K562 (cell line): Measurements from ENCODE around the gene C1orf56. TPM values are rescaled to one million over a fixed set of nuclear protein-coding genes. Genes with fewer than 3 reads are reported as not detected.

Source experiments
- ATF1 ChIP-seq, 2 experiments: fragments of 450-650 bp in 1 of 2; IDR thresholded peaks; 2 replicates each; pipeline ENCODE4 v1.6.1; 2016; ENCODE audit warnings: missing compliant biosample characterization in 1 of 2, missing genetic modification characterization in 1 of 2
- C11orf30 ChIP-seq: fragments of 450-650 bp; IDR thresholded peaks from 2 replicates; pipeline ENCODE4 v1.6.1; 2016; ENCODE audit warnings: low read depth, mild to moderate bottlenecking
- CCNT2 ChIP-seq: IDR thresholded peaks from 2 replicates; pipeline ENCODE4 v1.6.1; 2011; ENCODE audit warnings: borderline replicate concordance, low read depth, mild to moderate bottlenecking, moderate library complexity, mixed read lengths, low read length; ENCODE audit not compliant: insufficient read length; ENCODE audit errors: extremely low read depth
- CREM ChIP-seq: IDR thresholded peaks from 2 replicates; pipeline ENCODE4 v1.6.1; 2014; ENCODE audit warnings: antibody characterized with exemption, low read depth
- GATAD2A ChIP-seq: fragments of 450-650 bp; IDR thresholded peaks from 2 replicates; pipeline ENCODE4 v1.6.1; 2017
- SMARCB1 ChIP-seq: IDR thresholded peaks from 2 replicates; pipeline ENCODE4 v1.6.1; 2011; ENCODE audit warnings: improper control_type of control experiment, low read depth; ENCODE audit not compliant: insufficient read length
- TAF9B ChIP-seq: fragments of 450-650 bp; IDR thresholded peaks from 2 replicates; pipeline ENCODE4 v1.6.1; 2018; ENCODE audit warnings: mild to moderate bottlenecking; ENCODE audit not compliant: partially characterized antibody
- TSC22D4 ChIP-seq: fragments of 450-650 bp; IDR thresholded peaks from 2 replicates; pipeline ENCODE4 v1.6.1; 2016; ENCODE audit warnings: missing genetic modification characterization, missing biosample characterization, control low read depth
- ZFP36 ChIP-seq: fragments of 150-350 bp; IDR thresholded peaks from 2 replicates; pipeline ENCODE4 v1.6.1; 2018; ENCODE audit warnings: low read length, low read depth; ENCODE audit not compliant: partially characterized antibody
- ZFPM2 ChIP-seq: fragments of 250-450 bp; sonication (Bioruptor Pico); IDR thresholded peaks from 2 replicates; pipeline ENCODE4 v1.5.1; 2022; ENCODE audit warnings: mild to moderate bottlenecking
- polyA plus RNA-seq, 8 experiments: library from polyadenylated mRNA; depleted of rRNA in 4 of 8; stranded (reverse) in 5 of 8; unstranded in 3 of 8; fragments of >200 nt; fragmentation: Nextera tagmentation in 2 of 8; fragmentation: Illumina TruSeq in 1 of 8; extraction: Ambion mirVana in 2 of 8; extraction: Trizol in 1 of 8; gene quantifications; 2 replicates each; pipeline versions ENCODE4 v1.2.1 to v1.2.3, GENCODE V29; 2011 to 2014; ENCODE audit warnings: inconsistent platforms in 1 of 8, missing spikeins in 1 of 8
- total RNA-seq, 7 experiments: library from RNA; depleted of rRNA in 6 of 7; stranded (reverse); fragments of >200 nt in 6 of 7; fragmentation: Illumina TruSeq in 2 of 7; extraction: Trizol in 2 of 7; gene quantifications; 2 replicates each; pipeline versions ENCODE4 v1.2.1 to v1.2.3, GENCODE V29; 2011 to 2021; ENCODE audit warnings: low replicate concordance in 1 of 7
- TF ChIP-seq, protein P1 (sequence below): fragments of 250-450 bp; sonication (Bioruptor Pico); IDR thresholded peaks from 2 replicates; pipeline ENCODE4 v1.8.0; 2022; ENCODE audit warnings: inconsistent platforms, mild to moderate bottlenecking, moderate library complexity, borderline replicate concordance
- TF ChIP-seq, protein P2 (sequence below): fragments of 250-450 bp; sonication (Bioruptor Pico); IDR thresholded peaks from 2 replicates; pipeline ENCODE4 v1.8.0; 2021; ENCODE audit warnings: moderate library complexity, mild to moderate bottlenecking, inconsistent platforms
- TF ChIP-seq, protein P3 (sequence below), 2 experiments: fragments of 450-650 bp; IDR thresholded peaks; 2 replicates each; pipeline ENCODE4 v1.6.1; 2018; ENCODE audit warnings: mild to moderate bottlenecking in 2 of 2, low read depth in 1 of 2; ENCODE audit not compliant: partially characterized antibody in 2 of 2
- TF ChIP-seq, protein P4 (sequence below): sonication (generic); formaldehyde crosslinking; IDR thresholded peaks from 2 replicates; pipeline ENCODE4 v1.8.0; 2022; ENCODE audit warnings: missing genetic modification reagents, mild to moderate bottlenecking, borderline replicate concordance
- TF ChIP-seq, protein P5 (sequence below): sonication (generic); formaldehyde crosslinking; IDR thresholded peaks from 2 replicates; pipeline ENCODE4 v1.8.0; 2022; ENCODE audit warnings: missing genetic modification reagents, mild to moderate bottlenecking, moderate library complexity, borderline replicate concordance

C1orf56 gene
- total and polyA plus RNA-seq, 9 of the 15 experiments (the other 6 are each of a cell fraction or from before 2014, with no cell fraction given): 0.18 to 15.7 (median 1.1) TPM

DNA sequence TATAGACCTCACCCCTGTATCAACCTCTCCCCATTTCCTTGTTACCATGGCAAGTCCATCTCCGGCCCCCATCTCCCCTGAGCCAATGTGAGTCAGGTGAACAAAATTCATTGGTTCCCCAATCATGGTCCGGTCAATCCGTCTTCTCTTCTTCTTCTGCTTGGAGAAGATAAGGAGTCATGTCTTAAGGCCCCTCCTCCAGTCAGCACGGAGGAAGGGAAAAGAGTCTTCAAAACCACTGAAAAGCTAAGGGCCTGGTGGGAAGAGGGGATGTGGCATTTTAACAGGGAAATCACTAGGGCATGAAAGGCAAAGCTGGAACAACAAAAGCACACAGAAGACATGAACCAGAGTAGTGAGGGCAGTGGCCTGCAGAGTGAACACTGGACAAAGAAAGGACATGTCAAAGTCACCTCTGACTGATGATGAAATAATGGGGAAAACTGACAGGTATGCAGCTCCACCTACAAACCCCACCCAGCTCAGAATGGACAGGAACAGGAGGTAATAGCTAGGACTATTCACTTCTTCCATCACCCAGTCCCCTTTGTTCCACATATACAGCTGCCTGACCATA lies 7.5 kb downstream of the C1orf56 start (continued):
- TF ChIP-seq, protein P1, sequence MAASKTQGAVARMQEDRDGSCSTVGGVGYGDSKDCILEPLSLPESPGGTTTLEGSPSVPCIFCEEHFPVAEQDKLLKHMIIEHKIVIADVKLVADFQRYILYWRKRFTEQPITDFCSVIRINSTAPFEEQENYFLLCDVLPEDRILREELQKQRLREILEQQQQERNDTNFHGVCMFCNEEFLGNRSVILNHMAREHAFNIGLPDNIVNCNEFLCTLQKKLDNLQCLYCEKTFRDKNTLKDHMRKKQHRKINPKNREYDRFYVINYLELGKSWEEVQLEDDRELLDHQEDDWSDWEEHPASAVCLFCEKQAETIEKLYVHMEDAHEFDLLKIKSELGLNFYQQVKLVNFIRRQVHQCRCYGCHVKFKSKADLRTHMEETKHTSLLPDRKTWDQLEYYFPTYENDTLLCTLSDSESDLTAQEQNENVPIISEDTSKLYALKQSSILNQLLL (CRISPR knock-in tag): no peak
- TF ChIP-seq CCNT2: no peak
- TF ChIP-seq, protein P2, sequence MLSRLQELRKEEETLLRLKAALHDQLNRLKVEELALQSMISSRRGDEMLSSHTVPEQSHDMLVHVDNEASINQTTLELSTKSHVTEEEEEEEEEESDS: no peak
- TF ChIP-seq CREM: 0 out of 2 replicates have a peak, but pooled peaks have one; percentile 13
- peak; percentile 22 for TF ChIP-seq TAF9B
- TF ChIP-seq SMARCB1: no peak
- no peak for TF ChIP-seq ATF1 (CRISPR knock-in tag; IDR thresholded peaks at IDR 0.05)
- peak; percentile 56 for TF ChIP-seq ATF1 (tag; IDR thresholded peaks at IDR 0.05)
- peak; percentile 64; the same call in 1 of the 2 replicates for TF ChIP-seq GATAD2A
- TF ChIP-seq ZFP36: no peak
- no peak for TF ChIP-seq TSC22D4
- no peak for TF ChIP-seq ZFPM2 (CRISPR knock-in tag)
- TF ChIP-seq, protein P3, sequence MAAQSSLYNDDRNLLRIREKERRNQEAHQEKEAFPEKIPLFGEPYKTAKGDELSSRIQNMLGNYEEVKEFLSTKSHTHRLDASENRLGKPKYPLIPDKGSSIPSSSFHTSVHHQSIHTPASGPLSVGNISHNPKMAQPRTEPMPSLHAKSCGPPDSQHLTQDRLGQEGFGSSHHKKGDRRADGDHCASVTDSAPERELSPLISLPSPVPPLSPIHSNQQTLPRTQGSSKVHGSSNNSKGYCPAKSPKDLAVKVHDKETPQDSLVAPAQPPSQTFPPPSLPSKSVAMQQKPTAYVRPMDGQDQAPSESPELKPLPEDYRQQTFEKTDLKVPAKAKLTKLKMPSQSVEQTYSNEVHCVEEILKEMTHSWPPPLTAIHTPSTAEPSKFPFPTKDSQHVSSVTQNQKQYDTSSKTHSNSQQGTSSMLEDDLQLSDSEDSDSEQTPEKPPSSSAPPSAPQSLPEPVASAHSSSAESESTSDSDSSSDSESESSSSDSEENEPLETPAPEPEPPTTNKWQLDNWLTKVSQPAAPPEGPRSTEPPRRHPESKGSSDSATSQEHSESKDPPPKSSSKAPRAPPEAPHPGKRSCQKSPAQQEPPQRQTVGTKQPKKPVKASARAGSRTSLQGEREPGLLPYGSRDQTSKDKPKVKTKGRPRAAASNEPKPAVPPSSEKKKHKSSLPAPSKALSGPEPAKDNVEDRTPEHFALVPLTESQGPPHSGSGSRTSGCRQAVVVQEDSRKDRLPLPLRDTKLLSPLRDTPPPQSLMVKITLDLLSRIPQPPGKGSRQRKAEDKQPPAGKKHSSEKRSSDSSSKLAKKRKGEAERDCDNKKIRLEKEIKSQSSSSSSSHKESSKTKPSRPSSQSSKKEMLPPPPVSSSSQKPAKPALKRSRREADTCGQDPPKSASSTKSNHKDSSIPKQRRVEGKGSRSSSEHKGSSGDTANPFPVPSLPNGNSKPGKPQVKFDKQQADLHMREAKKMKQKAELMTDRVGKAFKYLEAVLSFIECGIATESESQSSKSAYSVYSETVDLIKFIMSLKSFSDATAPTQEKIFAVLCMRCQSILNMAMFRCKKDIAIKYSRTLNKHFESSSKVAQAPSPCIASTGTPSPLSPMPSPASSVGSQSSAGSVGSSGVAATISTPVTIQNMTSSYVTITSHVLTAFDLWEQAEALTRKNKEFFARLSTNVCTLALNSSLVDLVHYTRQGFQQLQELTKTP (IDR thresholded peaks at IDR 0.05; ENCODE audit: low read depth in 1 of 2, partially characterized antibody in 2 of 2): peak in 1 of 2 experiments; percentile 54
- no peak for TF ChIP-seq C11orf30
- TF ChIP-seq, protein P4, sequence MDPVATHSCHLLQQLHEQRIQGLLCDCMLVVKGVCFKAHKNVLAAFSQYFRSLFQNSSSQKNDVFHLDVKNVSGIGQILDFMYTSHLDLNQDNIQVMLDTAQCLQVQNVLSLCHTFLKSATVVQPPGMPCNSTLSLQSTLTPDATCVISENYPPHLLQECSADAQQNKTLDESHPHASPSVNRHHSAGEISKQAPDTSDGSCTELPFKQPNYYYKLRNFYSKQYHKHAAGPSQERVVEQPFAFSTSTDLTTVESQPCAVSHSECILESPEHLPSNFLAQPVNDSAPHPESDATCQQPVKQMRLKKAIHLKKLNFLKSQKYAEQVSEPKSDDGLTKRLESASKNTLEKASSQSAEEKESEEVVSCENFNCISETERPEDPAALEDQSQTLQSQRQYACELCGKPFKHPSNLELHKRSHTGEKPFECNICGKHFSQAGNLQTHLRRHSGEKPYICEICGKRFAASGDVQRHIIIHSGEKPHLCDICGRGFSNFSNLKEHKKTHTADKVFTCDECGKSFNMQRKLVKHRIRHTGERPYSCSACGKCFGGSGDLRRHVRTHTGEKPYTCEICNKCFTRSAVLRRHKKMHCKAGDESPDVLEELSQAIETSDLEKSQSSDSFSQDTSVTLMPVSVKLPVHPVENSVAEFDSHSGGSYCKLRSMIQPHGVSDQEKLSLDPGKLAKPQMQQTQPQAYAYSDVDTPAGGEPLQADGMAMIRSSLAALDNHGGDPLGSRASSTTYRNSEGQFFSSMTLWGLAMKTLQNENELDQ: no peak
- TF ChIP-seq, protein P5, sequence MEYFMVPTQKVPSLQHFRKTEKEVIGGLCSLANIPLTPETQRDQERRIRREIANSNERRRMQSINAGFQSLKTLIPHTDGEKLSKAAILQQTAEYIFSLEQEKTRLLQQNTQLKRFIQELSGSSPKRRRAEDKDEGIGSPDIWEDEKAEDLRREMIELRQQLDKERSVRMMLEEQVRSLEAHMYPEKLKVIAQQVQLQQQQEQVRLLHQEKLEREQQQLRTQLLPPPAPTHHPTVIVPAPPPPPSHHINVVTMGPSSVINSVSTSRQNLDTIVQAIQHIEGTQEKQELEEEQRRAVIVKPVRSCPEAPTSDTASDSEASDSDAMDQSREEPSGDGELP: 0 out of 2 replicates have a peak, but pooled peaks have one; percentile 6
